GM10847 (cell line): ENCODE data around the gene ELL2.

Source experiments
- POLR2A ChIP-seq: IDR thresholded peaks from 2 replicates; pipeline ENCODE4 v1.6.1; 2011; ENCODE audit not compliant: insufficient read length; ENCODE audit errors: extremely low read depth

The ELL2 gene

GRCh38 chr5:95912029-95912428, 49.6 kb downstream of the ELL2 start:
- no peak for TF ChIP-seq POLR2A

- no peak for TF ChIP-seq POLR2A
These were observed 51.1 kb downstream of the ELL2 start for GRCh38 chr5:95910521-95910920.

- TF ChIP-seq POLR2A: no peak
These were observed 51.9 kb downstream of the ELL2 start for GRCh38 chr5:95909738-95910137.

DNA sequence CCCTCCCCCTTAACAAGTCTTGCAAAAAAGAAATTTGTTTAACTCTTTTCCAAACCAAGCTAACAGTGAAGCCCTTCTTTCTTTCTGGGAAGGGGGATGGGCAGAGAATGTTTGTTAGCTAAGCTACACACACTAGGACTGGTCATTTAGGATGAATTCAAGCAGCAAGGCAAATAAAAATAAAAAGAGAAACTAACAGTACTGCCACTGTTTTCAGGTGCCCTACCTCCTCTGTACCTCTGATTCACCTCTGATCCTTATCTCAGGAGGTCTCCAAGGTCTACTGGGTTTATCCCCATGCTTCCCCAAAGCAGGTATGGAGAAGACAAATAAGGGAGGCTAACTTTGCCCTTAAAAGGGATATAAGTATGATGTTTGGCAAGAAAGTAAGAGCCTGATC, 52.9 kb downstream of the ELL2 start:
- no peak for TF ChIP-seq POLR2A

DNA sequence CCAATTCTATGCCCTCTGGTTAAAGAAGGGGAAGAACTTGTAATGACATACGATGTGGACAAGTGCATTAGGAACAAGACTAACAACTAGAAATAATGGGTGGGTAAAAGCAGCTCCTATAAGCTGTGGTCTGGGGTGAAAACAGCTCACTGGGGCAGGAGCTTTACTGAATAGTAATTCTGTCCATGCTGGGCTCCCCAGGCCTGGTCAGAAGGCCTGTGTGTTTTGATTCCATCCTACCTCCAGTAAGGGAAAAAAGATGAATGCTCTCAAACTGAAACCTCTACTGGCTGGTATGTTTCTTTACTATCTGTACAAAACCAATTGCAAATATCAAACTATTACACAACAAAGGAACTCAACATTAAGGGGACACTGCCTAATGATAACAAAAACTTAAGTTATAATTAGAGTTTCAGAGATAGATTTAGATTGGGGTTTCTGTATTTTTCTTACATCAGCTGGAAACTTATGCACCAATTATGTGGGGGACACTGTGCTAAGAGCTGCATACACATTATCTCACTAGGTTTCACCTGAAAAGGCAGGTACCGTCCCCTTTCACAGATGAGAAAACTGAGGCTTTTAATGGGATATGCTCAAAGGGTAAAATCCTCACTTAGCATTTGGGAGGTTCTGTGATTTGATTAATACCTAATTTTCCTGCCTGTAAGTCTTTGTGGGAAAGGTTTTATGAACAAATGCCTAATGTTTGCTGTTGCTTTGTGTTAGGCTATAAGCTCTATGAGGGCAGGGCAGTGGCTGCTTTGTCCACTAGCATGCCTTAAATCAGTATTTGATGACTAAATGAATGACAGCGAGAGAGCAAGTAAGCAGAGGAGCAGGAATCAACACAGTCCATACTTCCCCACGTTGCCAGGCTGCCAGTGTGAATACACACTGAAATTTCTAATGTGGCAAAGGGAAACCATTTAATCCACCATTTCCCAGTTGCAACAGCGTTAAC, 53.6 kb downstream of the ELL2 start:
- no peak for TF ChIP-seq POLR2A

DNA sequence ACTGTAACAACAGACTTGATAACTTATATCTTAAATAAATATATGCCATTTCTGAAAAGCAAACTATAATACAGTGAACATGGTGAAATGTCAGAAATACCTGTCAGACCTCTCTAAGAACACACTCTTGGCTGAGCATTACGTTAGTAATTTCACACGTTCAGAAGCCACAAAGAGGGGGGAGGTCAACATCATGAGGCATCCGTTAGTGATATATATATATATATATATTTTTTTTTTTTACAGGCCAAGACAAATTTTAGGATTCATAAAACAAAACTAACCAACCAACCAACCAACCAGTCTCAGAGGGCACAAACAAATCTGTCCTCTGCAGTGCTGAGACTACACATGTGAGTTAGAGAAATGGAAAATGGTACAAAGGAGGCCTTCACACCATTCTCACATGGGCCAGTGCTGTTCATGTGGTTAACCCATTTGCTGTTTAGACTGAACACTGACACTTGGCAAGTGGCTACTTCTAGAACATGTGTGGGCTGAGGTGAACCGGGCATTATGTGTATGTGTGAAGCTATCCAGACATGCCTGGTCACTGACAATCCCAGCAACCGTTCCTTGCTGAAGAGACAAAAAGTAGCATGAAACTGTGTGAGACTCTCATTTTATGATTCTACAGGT, 54.5 kb downstream of the ELL2 start:
- TF ChIP-seq POLR2A: no peak

- no peak for TF ChIP-seq POLR2A
These were observed 56.8 kb downstream of the ELL2 start for GRCh38 chr5:95904827-95905226.

DNA sequence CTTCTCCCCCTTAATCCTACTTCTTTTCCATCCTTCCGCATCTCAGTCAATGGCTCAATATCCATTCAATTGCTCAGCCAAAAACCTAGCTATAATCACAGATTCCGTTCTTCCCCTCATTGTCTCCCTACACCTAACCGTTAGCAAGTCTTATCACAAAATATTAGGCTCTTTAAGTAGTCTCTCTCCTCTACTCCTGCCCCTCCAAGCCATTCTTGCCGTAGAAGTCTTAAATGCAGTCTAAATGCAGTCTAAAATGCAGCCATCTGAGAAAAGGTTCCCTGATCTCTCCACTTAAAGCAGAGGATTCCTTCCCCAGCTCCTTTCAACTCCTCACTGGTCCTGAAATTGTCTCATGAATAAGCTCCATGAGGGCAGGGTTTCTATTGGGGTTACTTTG, 57.8 kb downstream of the ELL2 start:
- TF ChIP-seq POLR2A: no peak

- no peak for TF ChIP-seq POLR2A
These were observed 59.7 kb downstream of the ELL2 start for GRCh38 chr5:95901676-95902627.

DNA sequence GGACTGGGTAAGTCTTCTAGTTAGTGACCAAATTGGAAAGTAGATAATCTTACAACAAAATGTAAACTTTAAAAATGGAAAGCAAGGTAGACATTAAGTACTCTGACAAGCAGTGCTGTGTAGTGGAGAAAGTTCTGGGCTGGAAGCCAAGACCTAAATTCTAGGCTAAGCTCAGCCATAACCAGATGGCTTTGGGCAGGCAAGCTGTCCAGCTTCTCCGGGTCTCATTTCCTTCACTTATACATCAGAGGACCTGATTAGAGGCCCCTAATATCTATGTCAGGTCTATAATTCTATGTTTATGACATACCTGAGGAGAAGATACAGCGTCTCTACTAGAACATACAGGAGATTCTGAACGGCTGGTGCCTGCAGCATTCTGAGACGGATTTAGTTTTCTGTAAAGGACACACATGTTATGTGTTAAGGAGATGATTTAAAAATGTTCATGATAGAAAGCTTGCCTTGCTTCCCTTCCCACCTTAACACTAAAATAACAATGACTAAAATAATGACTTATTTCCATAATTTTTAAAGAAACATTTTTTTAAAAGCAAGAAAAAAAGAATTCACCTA, 61.2 kb downstream of the ELL2 start:
- TF ChIP-seq POLR2A: no peak

DNA sequence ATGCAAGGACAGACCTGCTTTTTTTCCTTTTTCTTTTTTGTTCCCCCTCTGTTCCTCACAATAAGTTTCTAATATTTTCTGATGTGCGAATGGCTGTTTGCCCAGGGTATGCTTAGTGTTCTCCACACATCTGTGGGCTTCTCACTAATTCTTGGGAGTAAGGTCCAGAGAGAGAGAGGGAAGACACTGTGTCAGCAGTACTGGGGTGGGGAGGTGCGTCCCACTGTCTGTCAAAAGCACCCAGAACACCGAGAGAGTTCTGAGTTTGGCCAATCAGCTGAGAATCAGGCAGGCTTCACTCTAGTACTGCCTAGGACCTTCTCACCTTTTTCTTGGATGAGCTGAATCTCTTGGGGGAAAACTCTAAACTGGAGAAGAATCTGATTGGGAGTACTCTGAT, 61.8 kb downstream of the ELL2 start:
- TF ChIP-seq POLR2A: no peak

DNA sequence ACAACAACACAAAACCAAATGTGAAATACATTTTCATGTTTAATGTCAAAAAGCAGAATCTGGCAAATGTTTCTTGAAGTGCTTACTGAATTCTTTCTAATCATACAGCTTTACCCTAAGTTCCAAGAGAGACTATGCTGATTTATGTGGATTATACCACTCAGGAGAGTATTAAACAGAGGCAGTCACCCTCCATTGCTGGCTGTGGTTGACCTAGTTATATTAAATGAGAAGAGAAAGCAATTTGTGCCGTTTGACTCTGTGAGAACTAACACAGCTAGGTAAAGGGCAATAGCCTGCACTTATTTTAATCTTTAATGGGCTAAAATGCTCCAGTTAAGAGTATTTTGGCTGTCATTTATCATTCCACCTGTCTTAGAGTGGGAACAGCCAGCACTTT, 62.6 kb downstream of the ELL2 start:
- no peak for TF ChIP-seq POLR2A

- no peak for TF ChIP-seq POLR2A
These were observed 65.9 kb downstream of the ELL2 start for GRCh38 chr5:95895771-95896170.

- no peak for TF ChIP-seq POLR2A
These were observed 66.4 kb downstream of the ELL2 start for GRCh38 chr5:95895251-95895650.

DNA sequence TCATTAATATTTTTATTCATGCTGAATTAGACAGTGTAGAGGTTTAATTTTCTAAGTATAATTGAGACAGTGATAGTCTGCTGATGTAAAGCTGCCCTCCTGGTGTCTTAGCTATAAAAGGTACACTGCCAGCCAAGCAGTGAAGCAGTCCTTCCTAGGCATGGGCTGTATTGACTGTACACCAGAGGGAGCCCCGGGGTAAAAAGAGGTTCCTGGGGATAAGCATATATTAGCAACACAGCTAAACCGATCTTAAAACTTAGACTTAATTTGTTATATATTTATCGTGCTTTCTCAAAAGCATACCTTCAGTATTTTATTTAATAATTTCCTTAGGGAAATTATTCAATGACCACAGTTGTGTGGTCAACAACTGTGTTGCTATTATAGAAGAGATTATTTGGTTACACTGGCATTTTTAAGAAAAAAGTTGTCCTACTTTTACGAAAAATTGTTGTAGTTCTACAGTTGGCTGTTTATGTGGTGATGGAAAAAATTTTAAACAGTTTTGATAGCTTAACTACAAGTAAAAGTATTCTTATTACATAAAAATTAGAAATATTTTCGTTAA, 68.8 kb downstream of the ELL2 start:
- no peak for TF ChIP-seq POLR2A
